BLaER1 (cell line): Measurements from ENCODE around the gene GPR155.
A peak's percentile ranks its signal among the peaks of the same experiment; 100 is the strongest.
"Not testable (repeated sequence)": the region's sequence is repeated elsewhere in the genome, so short reads cannot be mapped to it uniquely, and the experiment has no call there.

ENCODE experiments used
- H3K27ac ChIP-seq: shearing (Covaris generic); formaldehyde crosslinking; 2 replicates; pipeline ENCODE4 v1.8.1; 2022
- H3K27me3 ChIP-seq: shearing (Covaris generic); formaldehyde crosslinking; 2 replicates; pipeline ENCODE4 v1.8.1; 2022
- H3K36me3 ChIP-seq: shearing (Covaris generic); formaldehyde crosslinking; 2 replicates; pipeline ENCODE4 v1.8.1; 2022
- H3K4me1 ChIP-seq: shearing (Covaris generic); formaldehyde crosslinking; 2 replicates; pipeline ENCODE4 v1.8.1; 2022
- H3K4me2 ChIP-seq: shearing (Covaris generic); formaldehyde crosslinking; 2 replicates; pipeline ENCODE4 v1.8.1; 2022
- H3K4me3 ChIP-seq: shearing (Covaris generic); formaldehyde crosslinking; 2 replicates; pipeline ENCODE4 v1.8.1; 2022
- H3K9ac ChIP-seq: shearing (Covaris generic); formaldehyde crosslinking; 2 replicates; pipeline ENCODE4 v1.8.1; 2022
- H3K9me3 ChIP-seq: shearing (Covaris generic); formaldehyde crosslinking; 2 replicates; pipeline ENCODE4 v1.8.1; 2022
- H4K20me1 ChIP-seq: shearing (Covaris generic); formaldehyde crosslinking; 2 replicates; pipeline ENCODE4 v1.8.1; 2022
- Cebpa-rat ChIP-seq: shearing (Covaris generic); IDR thresholded peaks from 2 replicates; pipeline ENCODE4 v1.8.1; 2022

GPR155 gene

DNA sequence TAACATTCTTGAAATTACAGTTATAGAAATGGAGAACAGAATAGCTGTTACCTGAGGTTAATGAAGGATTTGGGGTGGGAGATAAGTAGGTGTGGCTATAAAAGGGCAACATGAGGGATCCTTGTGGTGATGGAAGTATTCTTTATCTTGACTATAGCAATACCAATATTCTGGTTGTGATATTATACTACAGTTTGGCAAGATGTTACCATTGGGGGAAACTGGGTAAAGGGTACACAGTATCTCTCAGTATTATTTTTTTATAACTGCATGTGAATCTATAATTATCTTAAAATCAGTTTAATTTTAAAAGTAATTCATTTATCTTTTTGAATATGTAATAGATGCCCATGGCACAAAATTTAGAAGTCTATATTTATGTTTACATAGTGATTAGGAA, 83.2 kb downstream of the GPR155 start:
- Histone ChIP-seq H3K36me3 (peaks cover 20% of the 10 kb centered on the region), H3K4me3 (no peak overlapping the region), H3K4me2 (no peak overlapping the region), H3K4me1 (no peaks in the 10 kb centered on the region), H3K9ac (no peak overlapping the region), H3K9me3 (no peaks in the 10 kb centered on the region), H3K27me3 (no peaks in the 10 kb centered on the region), H3K27ac (no peak overlapping the region), H4K20me1 (no peaks in the 10 kb centered on the region)
- TF ChIP-seq Cebpa-rat: no peak

- no peak overlapping the region for H3K27ac ChIP-seq
- H3K4me2 ChIP-seq: no peak overlapping the region
- TF ChIP-seq Cebpa-rat: no peak
- no peaks in the 10 kb centered on the region for H3K9me3 ChIP-seq
- H4K20me1 ChIP-seq: no peaks in the 10 kb centered on the region
- no peak overlapping the region for H3K4me3 ChIP-seq
- H3K9ac ChIP-seq: no peak overlapping the region
- H3K27me3 ChIP-seq: no peaks in the 10 kb centered on the region
- peaks cover 9% of the 10 kb centered on the region for H3K4me1 ChIP-seq
- H3K36me3 ChIP-seq: peaks cover 20% of the 10 kb centered on the region
Observed at GRCh38 chr2:174400853-174401252, 86.0 kb downstream of the GPR155 start.

- Histone ChIP-seq H3K4me2 (no peak overlapping the region), H3K4me3 (no peak overlapping the region), H3K4me1 (peaks cover 17% of the 10 kb centered on the region), H4K20me1 (peaks cover 8% of the 10 kb centered on the region; the same call in 1 of the 2 replicates), H3K27ac (no peak overlapping the region), H3K9me3 (no peaks in the 10 kb centered on the region), H3K9ac (no peak overlapping the region), H3K36me3 (peaks cover 20% of the 10 kb centered on the region), H3K27me3 (no peaks in the 10 kb centered on the region)
- TF ChIP-seq Cebpa-rat: no peak
Observed at GRCh38 chr2:174399171-174399570, 87.7 kb downstream of the GPR155 start.

GRCh38 chr2:174397773-174398172, 89.1 kb downstream of the GPR155 start:
- Histone ChIP-seq H3K27me3 (no peaks in the 10 kb centered on the region), H4K20me1 (peaks cover 21% of the 10 kb centered on the region; the same call in 1 of the 2 replicates), H3K9ac (no peak overlapping the region), H3K9me3 (no peaks in the 10 kb centered on the region), H3K4me1 (peaks cover 26% of the 10 kb centered on the region), H3K4me2 (no peak overlapping the region), H3K27ac (no peak overlapping the region), H3K4me3 (no peak overlapping the region), H3K36me3 (peaks cover 14% of the 10 kb centered on the region)
- no peak for TF ChIP-seq Cebpa-rat

DNA sequence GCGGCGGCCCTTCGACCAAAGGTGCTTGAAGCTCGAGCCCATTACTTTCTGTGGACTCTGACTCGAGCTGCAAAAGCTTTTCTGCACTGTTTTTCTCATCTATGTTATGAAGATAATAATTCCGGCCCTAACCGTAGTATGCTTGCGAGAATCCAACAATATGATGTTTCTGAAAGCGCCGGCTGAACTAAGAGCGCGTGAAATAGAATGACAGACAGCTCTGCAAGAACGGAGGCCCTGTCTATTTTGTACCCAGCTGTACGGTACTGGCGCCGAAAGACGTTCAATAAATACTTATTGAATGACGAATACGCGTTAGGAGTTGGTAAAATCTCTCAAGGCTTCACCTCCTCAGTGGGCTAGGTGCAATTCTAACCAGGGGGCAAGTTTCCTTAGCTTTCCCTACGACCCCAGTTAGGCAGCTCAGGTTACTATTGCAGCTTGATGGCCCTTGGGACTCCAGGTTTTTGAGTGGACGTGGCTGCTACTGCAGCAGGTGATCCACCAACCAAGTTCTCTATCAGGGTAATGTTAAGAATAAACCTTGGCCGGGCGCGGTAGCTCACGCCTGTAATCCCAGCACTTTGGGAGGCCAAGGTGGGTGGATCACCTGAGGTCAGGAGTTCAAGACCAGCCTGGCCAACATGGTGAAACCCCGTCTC, 90.7 kb downstream of the GPR155 start:
- Histone ChIP-seq H3K4me1 (peaks cover 26% of the 10 kb centered on the region), H3K27ac (peak overlapping the region; percentile 78), H3K27me3 (no peaks in the 10 kb centered on the region), H3K4me3 (peak overlapping the region; percentile 88), H3K9ac (peak overlapping the region; percentile 83), H3K9me3 (no peaks in the 10 kb centered on the region), H3K36me3 (peaks cover 24% of the 10 kb centered on the region), H3K4me2 (peak overlapping the region; percentile 88), H4K20me1 (peaks cover 38% of the 10 kb centered on the region; the same call in 1 of the 2 replicates)
- no peak for TF ChIP-seq Cebpa-rat

DNA sequence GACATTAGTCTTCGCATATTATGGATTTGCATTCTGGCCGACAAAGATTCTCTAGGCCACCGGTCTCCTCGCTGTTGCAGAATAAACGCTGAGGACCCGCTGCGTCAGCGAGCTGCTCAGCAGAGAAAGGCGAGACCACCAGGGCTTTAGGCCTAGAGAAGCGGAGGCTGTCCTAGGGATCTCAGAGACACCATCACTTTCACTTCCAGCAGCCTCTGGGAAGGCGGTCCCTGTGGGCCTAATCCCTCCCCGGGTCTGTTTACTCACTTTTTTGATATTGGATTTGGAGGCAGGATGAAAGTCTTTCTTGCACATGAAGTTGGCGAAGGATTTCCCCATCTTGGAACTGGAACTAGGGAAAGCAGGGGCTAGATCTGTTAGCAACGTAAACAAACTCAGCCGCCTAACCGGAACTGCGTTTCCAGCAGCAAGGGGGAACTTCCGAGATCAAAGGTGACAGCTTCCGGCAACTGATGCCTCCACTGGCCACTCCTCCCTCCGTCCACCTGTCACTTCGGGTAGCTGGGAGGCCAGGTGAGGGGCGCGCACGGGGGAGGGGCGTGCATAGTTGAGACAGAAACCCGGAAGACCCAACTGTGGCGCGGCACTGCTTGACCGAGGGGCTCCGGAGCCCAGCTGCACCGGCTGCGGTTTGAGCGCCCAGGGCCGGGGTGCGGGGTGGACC, 91.4 kb downstream of the GPR155 start, which contains the start of gene SCRN3:
Gene SCRN3 (plus strand): TSS at position 447 of the 685 bp plus-strand sequence. CDS start 2,554 bp downstream, outside the sequence.
- H3K4me1 ChIP-seq: peaks cover 26% of the 10 kb centered on the region
- peak within 1 kb of the TSS; percentile 78 for H3K27ac ChIP-seq
- peak within 1 kb of the TSS; percentile 88 for H3K4me3 ChIP-seq
- peaks cover 28% of the 10 kb centered on the region for H3K36me3 ChIP-seq
- no peaks in the 10 kb centered on the region for H3K27me3 ChIP-seq
- H3K9me3 ChIP-seq: no peaks in the 10 kb centered on the region
- TF ChIP-seq Cebpa-rat: no peak
- H4K20me1 ChIP-seq: peaks cover 44% of the 10 kb centered on the region; the same call in 1 of the 2 replicates
- H3K9ac ChIP-seq: peak within 1 kb of the TSS; percentile 83
- H3K4me2 ChIP-seq: peak within 1 kb of the TSS; percentile 88

- H3K9me3 ChIP-seq: no peaks in the 10 kb centered on the region
- no peak overlapping the region for H3K4me2 ChIP-seq
Observed at GRCh38 chr2:174392706-174393105, 94.1 kb downstream of the GPR155 start.

GRCh38 chr2:174390303-174390702, 96.5 kb downstream of the GPR155 start:
- Histone ChIP-seq H4K20me1 (peaks cover 90% of the 10 kb centered on the region), H3K36me3 (peaks cover 73% of the 10 kb centered on the region), H3K4me1 (peaks cover 17% of the 10 kb centered on the region)
- H3K9ac ChIP-seq, H3K4me3 ChIP-seq, H3K4me2 ChIP-seq, H3K27me3 ChIP-seq, H3K27ac ChIP-seq, H3K9me3 ChIP-seq: not testable (repeated sequence)

More at GRCh38 chr2:174392706-174393105, 94.1 kb downstream of the GPR155 start:
- Histone ChIP-seq H3K36me3 (peaks cover 50% of the 10 kb centered on the region), H3K4me1 (peaks cover 26% of the 10 kb centered on the region), H4K20me1 (peaks cover 72% of the 10 kb centered on the region), H3K9ac (no peak overlapping the region), H3K4me3 (no peak overlapping the region), H3K27me3 (no peaks in the 10 kb centered on the region), H3K27ac (no peak overlapping the region)
- no peak for TF ChIP-seq Cebpa-rat

DNA sequence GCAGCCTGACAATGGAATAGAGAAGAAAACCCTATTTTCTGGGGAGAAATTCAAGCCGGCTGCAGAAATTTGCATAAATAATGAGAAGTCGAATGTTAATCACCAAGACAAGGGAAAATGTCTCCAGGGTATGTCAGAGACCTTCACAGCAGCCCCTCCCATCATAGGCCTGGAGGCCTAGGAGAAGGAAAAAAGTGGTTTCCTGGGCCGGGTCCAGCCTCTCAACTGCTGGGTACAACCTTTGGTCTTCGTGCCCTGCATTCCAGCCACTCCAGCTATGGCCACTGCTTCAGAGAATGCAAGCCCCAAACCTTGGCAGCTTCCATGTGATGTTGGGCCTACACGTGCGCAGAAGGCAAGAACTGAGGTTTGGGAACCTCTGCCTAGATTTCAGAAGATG, 97.3 kb downstream of the GPR155 start:
- H3K27ac ChIP-seq: no peak overlapping the region
- H4K20me1 ChIP-seq: peaks cover 94% of the 10 kb centered on the region
- H3K4me3 ChIP-seq: no peak overlapping the region
- peaks cover 13% of the 10 kb centered on the region for H3K4me1 ChIP-seq
- no peak overlapping the region for H3K4me2 ChIP-seq
- no peak for TF ChIP-seq Cebpa-rat
- peaks cover 80% of the 10 kb centered on the region for H3K36me3 ChIP-seq
- no peak overlapping the region for H3K9ac ChIP-seq
- no peaks in the 10 kb centered on the region for H3K9me3 ChIP-seq
- no peaks in the 10 kb centered on the region for H3K27me3 ChIP-seq

DNA sequence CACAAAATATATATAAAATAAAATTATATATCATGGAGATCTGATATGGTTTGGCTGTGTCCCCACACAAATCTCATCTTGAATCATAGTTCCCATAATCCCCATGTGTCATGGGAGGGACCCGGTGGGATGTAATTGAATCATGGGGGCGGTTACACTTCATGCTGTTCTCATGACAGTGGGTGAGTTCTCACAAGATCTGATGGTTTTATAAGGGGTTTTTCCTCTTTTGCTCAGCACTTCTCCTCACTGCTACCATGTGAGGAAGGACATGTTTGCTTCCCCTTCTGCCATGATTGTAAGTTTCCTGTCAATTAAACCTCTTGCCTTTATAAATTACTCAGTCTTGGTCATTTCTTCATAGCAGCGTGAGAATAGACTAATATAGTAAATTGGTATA, 98.1 kb downstream of the GPR155 start:
- Histone ChIP-seq H3K36me3 (peaks cover 87% of the 10 kb centered on the region), H4K20me1 (peaks cover 94% of the 10 kb centered on the region)
- not testable (repeated sequence) for H3K27ac ChIP-seq, H3K4me1 ChIP-seq, H3K9ac ChIP-seq, H3K4me2 ChIP-seq, H3K27me3 ChIP-seq, H3K9me3 ChIP-seq, H3K4me3 ChIP-seq
